ENCODE measurements around the gene CPA5. TPM values are rescaled to one million over a fixed set of nuclear protein-coding genes. Genes with fewer than 3 reads are reported as not detected.

The CPA5 gene
- total RNA-seq, 2 experiments from 2014 or later, result not detected

- Mint-ChIP-seq H3K36me3 (ENCODE audit: low read depth) (no peaks in the 10 kb centered on the region), H3K27me3 (no peaks in the 10 kb centered on the region), H3K4me3 (no peak overlapping the region), H3K27ac (no peak overlapping the region), H3K4me1 (ENCODE audit: low read depth) (no peaks in the 10 kb centered on the region), H3K9me3 (peaks cover 5% of the 10 kb centered on the region)
- H3K9me3 ChIP-seq (ENCODE audit: control insufficient read depth in 1 of 2, insufficient read depth in 1 of 2, low read length in 2 of 2), result peaks cover 10 to 11% of the 10 kb centered on the region in 2 experiments
- H3K36me3 ChIP-seq (ENCODE audit: insufficient read depth, low read length), result no peaks in the 10 kb centered on the region
- H3K27me3 ChIP-seq (ENCODE audit: control insufficient read depth in 1 of 2, insufficient read depth in 2 of 2, low read length in 2 of 2), result peaks cover 0 to 2% of the 10 kb centered on the region in 2 experiments
- no peak overlapping the region for H3K4me3 ChIP-seq (ENCODE audit: low read length)
- no peak for TF ChIP-seq CTCF (IDR thresholded peaks at IDR 0.05)
- DNase-seq (no peak), ATAC-seq (ENCODE audit: poor library complexity) (no peak)
- POLR2A ChIA-PET, result no interaction called here
- no peak overlapping the region for H3K27ac ChIP-seq (ENCODE audit: low read depth in 1 of 2, low read length in 2 of 2)
- intact Hi-C loops (cut with DNase I, micrococcal nuclease), result no loop called here
- CTCF ChIA-PET, result no interaction called here
- no peaks in the 10 kb centered on the region for H3K4me1 ChIP-seq (ENCODE audit: insufficient read depth, low read length)
These were observed 13.9 kb downstream of the CPA5 start for GRCh38 chr7:130358471-130358870.

- no peaks in the 10 kb centered on the region for H3K36me3 ChIP-seq (ENCODE audit: insufficient read depth, low read length)
- ATAC-seq (ENCODE audit: poor library complexity), result no peak
- Mint-ChIP-seq H3K36me3 (ENCODE audit: low read depth) (no peaks in the 10 kb centered on the region), H3K27me3 (no peaks in the 10 kb centered on the region), H3K4me3 (no peak overlapping the region), H3K27ac (no peak overlapping the region), H3K9me3 (peaks cover 5% of the 10 kb centered on the region), H3K4me1 (ENCODE audit: low read depth) (no peaks in the 10 kb centered on the region)
- no peaks in the 10 kb centered on the region for H3K4me1 ChIP-seq (ENCODE audit: insufficient read depth, low read length)
- intact Hi-C loops (cut with DNase I, micrococcal nuclease), result no loop called here
- POLR2A ChIA-PET, result interaction anchor here (0.8 kb wide), 1 partner anchor 33 kb away, joined by 3 read pairs; no protein-coding TSS in a partner anchor
- peaks cover 10 to 11% of the 10 kb centered on the region in 2 experiments for H3K9me3 ChIP-seq (ENCODE audit: control insufficient read depth in 1 of 2, insufficient read depth in 1 of 2, low read length in 2 of 2)
- H3K4me3 ChIP-seq (ENCODE audit: low read length), result no peak overlapping the region
- H3K27me3 ChIP-seq (ENCODE audit: control insufficient read depth in 1 of 2, insufficient read depth in 2 of 2, low read length in 2 of 2), result peaks cover 0 to 2% of the 10 kb centered on the region in 2 experiments
- CTCF ChIA-PET, result no interaction called here
- DNase-seq, result no peak
- no peak for TF ChIP-seq CTCF (IDR thresholded peaks at IDR 0.05)
- H3K27ac ChIP-seq (ENCODE audit: low read depth in 1 of 2, low read length in 2 of 2), result no peak overlapping the region
These were observed 14.8 kb downstream of the CPA5 start for GRCh38 chr7:130359276-130359857.

GRCh38 chr7:130360518-130360917 is 15.9 kb downstream of the CPA5 start:
- ATAC-seq (ENCODE audit: poor library complexity) (no peak), DNase-seq (no peak)
- Mint-ChIP-seq H3K27ac (no peak overlapping the region), H3K9me3 (peaks cover 5% of the 10 kb centered on the region), H3K4me1 (ENCODE audit: low read depth) (no peaks in the 10 kb centered on the region), H3K4me3 (no peak overlapping the region), H3K27me3 (no peaks in the 10 kb centered on the region), H3K36me3 (ENCODE audit: low read depth) (no peaks in the 10 kb centered on the region)
- Histone ChIP-seq H3K9me3 (ENCODE audit: control insufficient read depth in 1 of 2, insufficient read depth in 1 of 2, low read length in 2 of 2) (peaks cover 10 to 11% of the 10 kb centered on the region in 2 experiments), H3K27me3 (ENCODE audit: control insufficient read depth in 1 of 2, insufficient read depth in 2 of 2, low read length in 2 of 2) (peaks cover 0 to 2% of the 10 kb centered on the region in 2 experiments), H3K4me1 (ENCODE audit: insufficient read depth, low read length) (no peaks in the 10 kb centered on the region), H3K4me3 (ENCODE audit: low read length) (no peak overlapping the region), H3K27ac (ENCODE audit: low read depth in 1 of 2, low read length in 2 of 2) (no peak overlapping the region), H3K36me3 (ENCODE audit: insufficient read depth, low read length) (no peaks in the 10 kb centered on the region)
- ChIA-PET POLR2A (no interaction called here), CTCF (no interaction called here)
- intact Hi-C loops (cut with DNase I, micrococcal nuclease), result no loop called here
- no peak for TF ChIP-seq CTCF (IDR thresholded peaks at IDR 0.05)

All from CD4-positive, alpha-beta T cell (primary cell).